DMS 273 treated with DMSO at 0.1 percent for 48 hours (cell line): ENCODE results near the gene TMEM45B.
"Not testable (repeated sequence)": the region's sequence is repeated elsewhere in the genome, so short reads cannot be mapped to it uniquely, and the experiment has no call there.

Experiments
- DNase-seq: peaks from one replicate; lab custom pipeline; 2025; lab: John Stamatoyannopoulos, UW

The TMEM45B gene

GRCh38 chr11:129815596-129816461, at the start of gene TMEM45B:
TSS of gene TMEM45B (plus strand) at chr11:129815848. CDS start at chr11:129852483, 36,635 bp downstream.
- no peak for DNase-seq

- no peak for DNase-seq
These were observed 48.6 kb upstream of the TMEM45B start for GRCh38 chr11:129766898-129767604.

GRCh38 chr11:129767827-129768226, 47.8 kb upstream of the TMEM45B start:
- no peak for DNase-seq

- DNase-seq: no peak
These were observed 47.3 kb upstream of the TMEM45B start for GRCh38 chr11:129768356-129768755.

- no peak for DNase-seq
These were observed 46.6 kb upstream of the TMEM45B start for GRCh38 chr11:129769059-129769458.

GRCh38 chr11:129770993-129771392, 44.7 kb upstream of the TMEM45B start:
- no peak for DNase-seq

GRCh38 chr11:129771456-129771855, 44.2 kb upstream of the TMEM45B start:
- DNase-seq: not testable (repeated sequence)

- DNase-seq: no peak
These were observed 36.8 kb upstream of the TMEM45B start for GRCh38 chr11:129778877-129779276.

GRCh38 chr11:129779342-129779741, 36.3 kb upstream of the TMEM45B start:
- DNase-seq: no peak

GRCh38 chr11:129785383-129786111, 30.1 kb upstream of the TMEM45B start:
- no peak for DNase-seq

- DNase-seq: not testable (repeated sequence)
These were observed 29.6 kb upstream of the TMEM45B start for GRCh38 chr11:129786112-129786416.

GRCh38 chr11:129787532-129788155, 28.0 kb upstream of the TMEM45B start:
- no peak for DNase-seq

- no peak for DNase-seq
These were observed 27.4 kb upstream of the TMEM45B start for GRCh38 chr11:129788278-129788677.

GRCh38 chr11:129790106-129790505, 25.5 kb upstream of the TMEM45B start:
- no peak for DNase-seq

- no peak for DNase-seq
These were observed 24.1 kb upstream of the TMEM45B start for GRCh38 chr11:129791515-129791914.

- no peak for DNase-seq
These were observed 23.0 kb upstream of the TMEM45B start for GRCh38 chr11:129792663-129793062.

GRCh38 chr11:129795089-129795488, 20.6 kb upstream of the TMEM45B start:
- DNase-seq: no peak

GRCh38 chr11:129798212-129798611, 17.4 kb upstream of the TMEM45B start:
- DNase-seq: no peak

GRCh38 chr11:129800162-129800561, 15.5 kb upstream of the TMEM45B start:
- DNase-seq: not testable (repeated sequence)

GRCh38 chr11:129800655-129801054, 15.0 kb upstream of the TMEM45B start:
- DNase-seq: no peak

- DNase-seq: no peak
These were observed 12.1 kb upstream of the TMEM45B start for GRCh38 chr11:129803533-129803932.

GRCh38 chr11:129804012-129804411, 11.6 kb upstream of the TMEM45B start:
- no peak for DNase-seq
